Esophagus squamous epithelium (tissue), 5 donors: ENCODE data around the gene ABHD12. TPM values are rescaled to one million over a fixed set of nuclear protein-coding genes. Genes with fewer than 3 reads are reported as not detected.

Experiments used
- DNase-seq: peaks from one replicate; lab custom pipeline; 2025; lab: John Stamatoyannopoulos, UW
- H3K27ac ChIP-seq, 4 donors: fragments of 200-600 bp; sonication (generic); one replicate each; pipeline ENCODE4 v1.5.1; 2016 to 2019; ENCODE audit warnings: mild to moderate bottlenecking in 1 of 4
- H3K27me3 ChIP-seq, 4 donors: fragments of 200-600 bp; sonication (generic); 1 replicate in 3 of 4; 2 replicates in 1 of 4; pipeline versions ENCODE4 v1.5.1 to v1.6.0; 2017 to 2021; ENCODE audit warnings: antibody characterized with exemption in 1 of 4
- H3K36me3 ChIP-seq, 3 donors: fragments of 200-600 bp; sonication (generic); one replicate each; pipeline ENCODE4 v1.5.1; 2016 to 2019
- H3K4me1 ChIP-seq, 3 donors: fragments of 200-600 bp; sonication (generic); one replicate each; pipeline ENCODE4 v1.5.1; 2017 to 2019
- H3K4me3 ChIP-seq, 4 donors: fragments of 200-600 bp; sonication (generic); 1 replicate in 3 of 4; 2 replicates in 1 of 4; pipeline ENCODE4 v1.5.1; 2016 to 2019; ENCODE audit warnings: mild to moderate bottlenecking in 2 of 4, moderate library complexity in 1 of 4
- H3K9me3 ChIP-seq, 3 donors: fragments of 200-600 bp; sonication (generic); one replicate each; pipeline ENCODE4 v1.5.1; 2016 to 2019
- POLR2A ChIP-seq, 4 donors: fragments of 450-650 bp; IDR thresholded peaks; one replicate each; pipeline ENCODE4 v1.6.1; 2017; ENCODE audit warnings: antibody characterized with exemption in 4 of 4, mild to moderate bottlenecking in 4 of 4, moderate library complexity in 3 of 4
- WGBS, 2 donors: methylation state at CpG; one replicate each; pipeline ENCODE4 v1.1.5; 2018; 5-methylcytosine and 5-hydroxymethylcytosine counted together
- intact Hi-C: fragments of 100-400 bp; cut with DNase I; formaldehyde crosslinking; loops from one replicate; pipeline ENCODE4 v1.15.0; 2022
- total RNA-seq, 4 donors: library from RNA; depleted of rRNA; stranded (reverse); fragments of >200 nt; gene quantifications; one replicate each; pipeline ENCODE4 v1.1.0, GENCODE V29; 2016
- TF ChIP-seq, protein P1 (sequence below), 6 experiments: fragments of 450-650 bp in 4 of 6; fragments of 200-600 bp in 2 of 6; sonication (generic) in 2 of 6; IDR thresholded peaks; one replicate each; pipeline ENCODE4 v1.5.1; 2016 to 2019; ENCODE audit warnings: antibody characterized with exemption in 6 of 6, mild to moderate bottlenecking in 4 of 6, moderate library complexity in 4 of 6
- donor health status: DM: yes; HTN: yes; CAD: no.

Gene ABHD12
- total RNA-seq, 4 donors from 2014 or later = 23.8 to 62.1 (median 36.4) TPM

DNA sequence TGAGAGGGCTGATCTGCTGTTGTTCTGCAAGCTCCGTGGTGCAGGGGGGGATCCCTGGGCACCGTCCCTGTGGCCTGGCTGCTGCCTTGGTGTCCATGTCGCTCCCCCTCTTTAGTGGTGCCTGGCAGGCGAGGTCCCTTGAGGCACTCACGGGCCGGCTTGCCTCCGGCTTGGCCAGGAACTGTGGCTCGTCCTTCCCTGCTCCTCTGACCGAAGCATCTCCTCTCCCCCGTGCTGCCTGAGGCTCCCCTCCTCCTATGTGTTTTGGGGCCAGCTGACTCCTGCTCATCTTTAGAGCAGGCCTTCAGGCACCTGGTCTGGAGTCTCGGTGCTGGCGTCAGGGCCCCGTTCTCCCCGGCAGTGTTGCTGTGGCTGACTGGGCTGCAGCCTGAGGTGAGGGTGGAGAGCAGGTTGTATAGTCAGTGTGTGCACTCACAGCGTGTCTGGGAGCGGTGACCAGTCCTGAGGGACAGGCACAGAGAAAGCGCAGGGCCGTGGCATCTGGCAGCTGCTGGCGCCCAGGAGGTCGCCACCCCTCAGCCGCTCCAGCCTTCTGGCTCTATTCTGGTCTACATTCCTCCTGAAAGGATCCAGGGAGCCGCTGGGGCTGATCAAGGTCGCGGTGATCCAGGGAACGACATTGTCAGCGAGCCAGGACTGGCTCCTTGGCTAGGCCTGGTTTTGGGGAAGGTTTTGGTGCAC, 99.1 kb downstream of the ABHD12 start:
- H3K9me3 ChIP-seq = no peaks in the 10 kb centered on the region
- H3K4me3 ChIP-seq = no peak overlapping the region
- TF ChIP-seq, protein P1, sequence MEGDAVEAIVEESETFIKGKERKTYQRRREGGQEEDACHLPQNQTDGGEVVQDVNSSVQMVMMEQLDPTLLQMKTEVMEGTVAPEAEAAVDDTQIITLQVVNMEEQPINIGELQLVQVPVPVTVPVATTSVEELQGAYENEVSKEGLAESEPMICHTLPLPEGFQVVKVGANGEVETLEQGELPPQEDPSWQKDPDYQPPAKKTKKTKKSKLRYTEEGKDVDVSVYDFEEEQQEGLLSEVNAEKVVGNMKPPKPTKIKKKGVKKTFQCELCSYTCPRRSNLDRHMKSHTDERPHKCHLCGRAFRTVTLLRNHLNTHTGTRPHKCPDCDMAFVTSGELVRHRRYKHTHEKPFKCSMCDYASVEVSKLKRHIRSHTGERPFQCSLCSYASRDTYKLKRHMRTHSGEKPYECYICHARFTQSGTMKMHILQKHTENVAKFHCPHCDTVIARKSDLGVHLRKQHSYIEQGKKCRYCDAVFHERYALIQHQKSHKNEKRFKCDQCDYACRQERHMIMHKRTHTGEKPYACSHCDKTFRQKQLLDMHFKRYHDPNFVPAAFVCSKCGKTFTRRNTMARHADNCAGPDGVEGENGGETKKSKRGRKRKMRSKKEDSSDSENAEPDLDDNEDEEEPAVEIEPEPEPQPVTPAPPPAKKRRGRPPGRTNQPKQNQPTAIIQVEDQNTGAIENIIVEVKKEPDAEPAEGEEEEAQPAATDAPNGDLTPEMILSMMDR (IDR thresholded peaks at IDR 0.05) = no peak
- TF ChIP-seq POLR2A (IDR thresholded peaks at IDR 0.05) = no peak
- H3K36me3 ChIP-seq = peaks cover 41 to 99% (median 44%) of the 10 kb centered on the region in 3 donors
- no peak for DNase-seq
- peaks cover 22 to 48% (median 37%) of the 10 kb centered on the region in 3 donors for H3K4me1 ChIP-seq
- 80 to 84% methylated on average over 10 to 12 of the region's 26 CpGs for WGBS, 2 donors
- intact Hi-C loops = loop anchor here (10.0 kb wide), 1 partner anchor 103 kb away; the partner anchor contains the start of gene ABHD12
- H3K27me3 ChIP-seq = no peaks in the 10 kb centered on the region
- peak overlapping the region in 1 of 4 donors; percentile 29 for H3K27ac ChIP-seq

GRCh38 chr20:25290646-25291431, 99.8 kb downstream of the ABHD12 start:
- TF ChIP-seq, protein P1 (IDR thresholded peaks at IDR 0.05) = no peak
- no peak for TF ChIP-seq POLR2A (IDR thresholded peaks at IDR 0.05)
- no peaks in the 10 kb centered on the region for H3K9me3 ChIP-seq
- 86 to 87% methylated on average over 7 to 15 of the region's 22 CpGs for WGBS, 2 donors
- H3K27me3 ChIP-seq = no peaks in the 10 kb centered on the region
- H3K4me3 ChIP-seq = no peak overlapping the region
- peak overlapping the region in 1 of 4 donors; percentile 29 for H3K27ac ChIP-seq
- H3K36me3 ChIP-seq = peaks cover 36 to 99% (median 41%) of the 10 kb centered on the region in 3 donors
- no peak for DNase-seq
- peaks cover 19 to 40% (median 30%) of the 10 kb centered on the region in 3 donors for H3K4me1 ChIP-seq
- intact Hi-C loops = loop anchor here (10.0 kb wide), 1 partner anchor 104 kb away; the partner anchor contains the start of gene ABHD12

DNA sequence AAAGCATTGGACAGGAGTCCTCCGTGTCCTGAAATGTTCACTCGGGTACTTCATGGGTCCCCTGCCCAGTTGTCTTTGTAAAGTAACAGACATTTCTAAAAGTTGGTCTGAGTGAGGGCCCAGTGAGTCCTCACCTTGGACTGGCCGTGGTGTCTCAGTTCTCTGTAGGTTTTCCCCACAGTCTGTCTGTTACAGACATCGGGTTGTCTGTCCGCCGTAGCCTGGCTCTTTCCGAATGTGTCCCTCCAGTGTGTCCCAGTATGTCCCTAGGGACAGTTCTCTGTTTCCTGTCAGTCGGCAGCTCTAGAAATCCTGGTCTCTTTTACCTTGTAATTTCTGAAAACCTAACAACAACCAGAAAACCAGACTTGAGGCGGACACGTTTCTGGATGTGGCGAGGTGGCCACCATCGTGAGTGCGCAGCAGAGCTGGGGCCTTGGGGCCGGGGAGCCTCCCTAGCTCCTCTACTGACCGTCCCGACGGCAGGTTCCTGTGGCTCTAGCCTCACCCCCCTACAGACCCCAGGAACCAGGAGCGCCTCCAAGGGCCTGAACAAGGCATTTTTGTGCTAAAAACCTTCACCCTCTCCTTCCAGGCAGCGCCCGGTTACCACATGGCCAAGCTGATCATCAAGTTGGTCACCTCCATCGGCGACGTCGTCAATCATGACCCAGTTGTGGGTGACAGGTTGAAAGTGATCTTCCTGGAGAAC, 100.6 kb downstream of the ABHD12 start:
- 94 to 95% methylated on average over 14 to 17 of the region's 24 CpGs for WGBS, 2 donors
- TF ChIP-seq, protein P1 (IDR thresholded peaks at IDR 0.05) = no peak
- no peak for TF ChIP-seq POLR2A (IDR thresholded peaks at IDR 0.05)
- no peak overlapping the region for H3K27ac ChIP-seq
- no peak overlapping the region for H3K4me3 ChIP-seq
- no peaks in the 10 kb centered on the region for H3K27me3 ChIP-seq
- intact Hi-C loops = loop anchor here (10.0 kb wide), 2 partner anchors 75 to 105 kb away; partner anchors contain the start of gene ABHD12
- no peak for DNase-seq
- no peaks in the 10 kb centered on the region for H3K9me3 ChIP-seq
- H3K36me3 ChIP-seq = peaks cover 36 to 99% (median 45%) of the 10 kb centered on the region in 3 donors
- peaks cover 12 to 32% (median 22%) of the 10 kb centered on the region in 3 donors for H3K4me1 ChIP-seq

DNA sequence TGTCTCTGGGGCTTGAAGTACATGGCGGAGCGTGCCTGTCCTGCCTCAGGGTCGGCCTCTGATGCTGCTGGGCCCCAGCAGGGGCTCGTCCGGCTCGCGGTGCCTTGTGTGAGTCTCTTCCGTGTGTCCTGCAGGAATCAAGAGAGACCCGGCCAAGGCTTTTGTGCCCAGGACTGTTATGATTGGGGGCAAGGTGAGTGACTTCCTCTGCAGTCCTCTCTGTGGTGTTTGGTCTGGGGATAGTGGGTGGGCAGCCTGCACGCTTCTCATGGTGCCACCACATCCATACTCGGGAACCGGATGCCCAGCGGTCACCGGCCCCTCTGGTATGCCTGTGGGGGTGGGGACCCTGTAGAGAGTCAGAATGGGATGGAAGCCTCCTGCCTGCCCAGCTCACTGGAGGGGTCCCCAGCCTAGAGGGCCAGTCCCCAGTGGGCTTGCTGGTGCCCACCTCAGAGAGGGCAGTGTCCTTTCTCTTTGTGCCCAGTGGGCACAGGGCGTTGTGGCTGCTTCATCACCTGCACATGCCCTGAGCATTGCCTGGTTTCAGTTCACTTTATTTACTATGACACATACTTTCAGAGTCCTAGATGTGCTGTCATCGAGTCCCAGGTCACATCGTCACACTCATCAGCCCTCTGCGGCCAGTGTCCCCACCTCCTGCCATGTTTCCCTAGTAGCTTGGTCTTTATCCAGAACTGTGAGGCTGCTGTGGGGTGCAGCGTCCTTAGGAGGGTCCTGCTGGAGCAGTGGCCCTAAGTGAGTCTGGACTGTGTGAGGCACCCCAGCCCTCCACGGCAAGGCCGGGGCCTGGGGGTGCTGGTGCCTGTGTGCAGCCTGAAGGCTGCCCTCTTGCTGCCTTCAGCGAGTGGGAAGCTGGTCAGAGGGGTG, 102.1 kb downstream of the ABHD12 start:
- intact Hi-C loops = loop anchor here (10.0 kb wide), 1 partner anchor 74 kb away; no protein-coding TSS in a partner anchor
- Histone ChIP-seq H3K27me3 (no peaks in the 10 kb centered on the region), H3K36me3 (peaks cover 30 to 100% (median 57%) of the 10 kb centered on the region in 3 donors), H3K4me3 (no peak overlapping the region), H3K4me1 (peaks cover 2 to 17% (median 7%) of the 10 kb centered on the region in 3 donors), H3K27ac (peak overlapping the region in 1 of 4 donors; percentile 49), H3K9me3 (no peaks in the 10 kb centered on the region)
- 75 to 87% methylated on average over 3 to 10 of the region's 22 CpGs for WGBS, 2 donors
- TF ChIP-seq, protein P1 (IDR thresholded peaks at IDR 0.05) = no peak
- no peak for TF ChIP-seq POLR2A (IDR thresholded peaks at IDR 0.05)
- DNase-seq = no peak
